ENCODE measurements around the gene EMC9. TPM values are rescaled to one million over a fixed set of nuclear protein-coding genes. Genes with fewer than 3 reads are reported as not detected.

EMC9 gene
- total RNA-seq, 1 donor from 2014 or later: 22.6 TPM

- H3K27me3 Mint-ChIP-seq: no peaks in the 10 kb centered on the region
- peak overlapping the region; percentile 90 for H3K27ac Mint-ChIP-seq
- intact Hi-C loops (cut with micrococcal nuclease): loop anchor here (1.0 kb wide), 1 partner anchor 12 kb away; no protein-coding TSS in a partner anchor
- ATAC-seq (ENCODE audit: low read depth): no peak
- ChIA-PET POLR2A (interaction anchor here (0.6 to 9.4 kb wide), 28 partner anchors 9 to 1263 kb away, joined by 3 to 239 read pairs (median 8); partner anchors contain the start of genes CHMP4A, DCAF11, IPO4 and IRF9), CTCF (interaction anchor here (1.0 to 2.7 kb wide), 8 partner anchors 11 to 27 kb away, joined by 3 to 13 read pairs (median 5); partner anchors contain the start of genes DCAF11, IRF9, NRL and PSME2)
- peaks cover 39% of the 10 kb centered on the region for H3K36me3 Mint-ChIP-seq (ENCODE audit: low read depth)
- no peak for TF ChIP-seq CTCF (IDR thresholded peaks at IDR 0.05)
- peak overlapping the region; percentile 91 for H3K4me3 Mint-ChIP-seq
- DNase-seq: no peak
- peaks cover 52% of the 10 kb centered on the region for H3K4me1 Mint-ChIP-seq
- no peaks in the 10 kb centered on the region for H3K9me3 Mint-ChIP-seq
Observed at GRCh38 chr14:24135584-24135833, 5.9 kb downstream of the EMC9 start.

- Mint-ChIP-seq H3K36me3 (ENCODE audit: low read depth) (peaks cover 27% of the 10 kb centered on the region), H3K27ac (no peak overlapping the region), H3K4me1 (peaks cover 36% of the 10 kb centered on the region), H3K27me3 (no peaks in the 10 kb centered on the region), H3K4me3 (no peak overlapping the region), H3K9me3 (no peaks in the 10 kb centered on the region)
- TF ChIP-seq CTCF (IDR thresholded peaks at IDR 0.05): no peak
- intact Hi-C loops (cut with micrococcal nuclease): no loop called here
- no peak for DNase-seq
- POLR2A ChIA-PET: interaction anchor here (0.5 to 9.4 kb wide), 9 partner anchors 13 to 1123 kb away, joined by 3 to 239 read pairs (median 4); partner anchors contain the start of genes DCAF11, IRF9, NRL and PSME2
- ATAC-seq (ENCODE audit: low read depth): no peak
- CTCF ChIA-PET: interaction anchor here (1.1 to 1.5 kb wide), 3 partner anchors 9 to 20 kb away, joined by 3 to 5 read pairs (median 5); no protein-coding TSS in a partner anchor
Observed at GRCh38 chr14:24133735-24134134, 7.7 kb downstream of the EMC9 start.

GRCh38 chr14:24132976-24133375, 8.4 kb downstream of the EMC9 start:
- TF ChIP-seq CTCF (IDR thresholded peaks at IDR 0.05): no peak
- ATAC-seq (ENCODE audit: low read depth) (no peak), DNase-seq (no peak)
- H3K4me3 Mint-ChIP-seq: no peak overlapping the region
- peaks cover 19% of the 10 kb centered on the region for H3K36me3 Mint-ChIP-seq (ENCODE audit: low read depth)
- POLR2A ChIA-PET: interaction anchor here (0.6 to 9.4 kb wide), 7 partner anchors 17 to 568 kb away, joined by 3 to 239 read pairs (median 7); partner anchors contain the start of genes DCAF11, IRF9, NRL and TM9SF1
- peaks cover 34% of the 10 kb centered on the region for H3K4me1 Mint-ChIP-seq
- H3K9me3 Mint-ChIP-seq: no peaks in the 10 kb centered on the region
- CTCF ChIA-PET: interaction anchor here (0.7 to 2.0 kb wide), 3 partner anchors 17 to 139 kb away, joined by 3 to 5 read pairs (median 5); partner anchors contain the start of gene NRL
- intact Hi-C loops (cut with micrococcal nuclease): no loop called here
- no peak overlapping the region for H3K27ac Mint-ChIP-seq
- H3K27me3 Mint-ChIP-seq: no peaks in the 10 kb centered on the region

GRCh38 chr14:24132061-24132685, 9.2 kb downstream of the EMC9 start:
- H3K4me3 Mint-ChIP-seq: no peak overlapping the region
- peaks cover 11% of the 10 kb centered on the region for H3K36me3 Mint-ChIP-seq (ENCODE audit: low read depth)
- H3K27me3 Mint-ChIP-seq: no peaks in the 10 kb centered on the region
- intact Hi-C loops (cut with micrococcal nuclease): no loop called here
- TF ChIP-seq CTCF (IDR thresholded peaks at IDR 0.05): no peak
- peak overlapping the region; percentile 50 for H3K27ac Mint-ChIP-seq
- CTCF ChIA-PET: interaction anchor here (2.0 kb wide), 1 partner anchor 17 kb away, joined by 5 read pairs; the partner anchor contains the start of gene NRL
- DNase-seq (no peak), ATAC-seq (ENCODE audit: low read depth) (no peak)
- peaks cover 36% of the 10 kb centered on the region for H3K4me1 Mint-ChIP-seq
- H3K9me3 Mint-ChIP-seq: no peaks in the 10 kb centered on the region
- POLR2A ChIA-PET: interaction anchor here (0.6 to 1.9 kb wide), 5 partner anchors 14 to 123 kb away, joined by 3 to 7 read pairs (median 3); partner anchors contain the start of genes DCAF11 and NRL

- no peak for DNase-seq
- Mint-ChIP-seq H3K36me3 (ENCODE audit: low read depth) (peaks cover 5% of the 10 kb centered on the region), H3K9me3 (no peaks in the 10 kb centered on the region), H3K27me3 (no peaks in the 10 kb centered on the region), H3K27ac (no peak overlapping the region), H3K4me1 (peaks cover 34% of the 10 kb centered on the region), H3K4me3 (no peak overlapping the region)
- intact Hi-C loops (cut with micrococcal nuclease): no loop called here
- ChIA-PET POLR2A (interaction anchor here (0.7 to 1.9 kb wide), 4 partner anchors 14 to 142 kb away, joined by 5 to 7 read pairs (median 6); partner anchors contain the start of genes DCAF11, IRF9 and NRL), CTCF (interaction anchor here (2.0 kb wide), 1 partner anchor 16 kb away, joined by 5 read pairs; the partner anchor contains the start of gene NRL)
- TF ChIP-seq CTCF (IDR thresholded peaks at IDR 0.05): no peak
- ATAC-seq (ENCODE audit: low read depth): no peak
Observed at GRCh38 chr14:24131549-24131966, 9.8 kb downstream of the EMC9 start.
